CD4-positive, alpha-beta T cell treated with Interleukin-4 for 1 hour (primary cell): ENCODE data around the gene MYO9B.
A peak's percentile ranks its signal among the peaks of the same experiment; 100 is the strongest.

Experiments
- DNase-seq, 2 donors: peaks; one replicate each; pipeline ENCODE4 v3.0.0-alpha.2; 2020 to 2022

Gene MYO9B

DNA sequence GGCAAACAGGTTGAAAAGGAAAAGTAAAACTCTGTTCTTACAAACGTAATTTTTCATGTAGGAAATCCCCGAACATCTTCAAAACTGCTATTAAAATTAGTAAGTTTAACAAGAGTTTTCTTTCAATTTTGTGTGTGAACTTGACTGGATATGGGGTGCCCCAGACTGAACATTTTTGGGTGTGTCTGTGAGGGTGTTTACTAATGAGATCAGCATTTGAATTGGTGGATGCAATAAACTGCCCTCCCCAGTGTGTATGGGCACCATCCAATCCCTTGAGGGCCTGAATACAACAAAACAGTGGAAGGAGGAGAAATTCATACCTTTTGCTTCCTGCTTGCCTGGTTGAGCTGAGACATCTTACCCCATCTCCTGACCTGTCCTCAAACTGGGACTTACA, 12.1 kb upstream of the MYO9B start:
- DNase-seq = no peak

DNA sequence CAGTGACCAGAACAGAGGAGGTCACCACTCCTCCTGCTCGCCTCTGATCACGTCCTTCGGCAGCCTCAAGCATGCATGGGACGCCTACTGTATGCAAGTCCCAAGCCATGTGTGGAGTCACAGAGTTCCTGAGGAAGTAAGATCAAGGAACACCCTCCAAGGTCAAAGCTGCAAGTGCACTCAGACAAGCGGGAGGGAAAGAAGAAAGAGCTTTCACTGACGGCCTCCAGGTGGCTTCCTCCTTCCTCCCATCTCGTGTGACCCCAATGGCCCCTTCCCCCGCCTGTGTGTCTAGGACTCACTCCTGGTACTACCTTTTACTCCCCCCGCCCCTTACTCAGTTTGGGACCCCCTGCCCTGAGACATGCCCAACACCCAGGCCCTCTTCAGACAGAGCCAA, 6.4 kb upstream of the MYO9B start:
- DNase-seq = no peak

- DNase-seq = no peak
Measured at GRCh38 chr19:17070421-17070820, 5.2 kb upstream of the MYO9B start.

DNA sequence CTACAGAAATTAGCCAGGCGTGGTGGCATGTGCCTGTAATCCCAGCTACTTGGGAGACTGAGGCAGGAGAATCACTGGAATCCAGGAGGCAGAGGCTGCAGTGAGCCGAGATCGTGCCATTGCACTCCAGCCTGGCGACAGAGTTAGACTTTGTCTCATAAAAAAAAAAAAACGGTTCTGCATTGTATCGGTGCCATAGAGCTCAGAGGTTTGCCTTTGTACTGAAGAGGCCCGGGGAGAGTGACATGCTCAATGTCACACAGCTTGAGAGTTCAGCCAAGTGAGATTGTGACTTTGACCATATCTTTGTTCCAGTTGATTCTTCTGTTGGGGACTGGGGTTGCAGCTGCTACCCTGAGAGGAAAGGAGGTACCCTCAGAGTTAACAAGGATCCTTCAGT, 4.7 kb upstream of the MYO9B start:
- DNase-seq = no peak

DNA sequence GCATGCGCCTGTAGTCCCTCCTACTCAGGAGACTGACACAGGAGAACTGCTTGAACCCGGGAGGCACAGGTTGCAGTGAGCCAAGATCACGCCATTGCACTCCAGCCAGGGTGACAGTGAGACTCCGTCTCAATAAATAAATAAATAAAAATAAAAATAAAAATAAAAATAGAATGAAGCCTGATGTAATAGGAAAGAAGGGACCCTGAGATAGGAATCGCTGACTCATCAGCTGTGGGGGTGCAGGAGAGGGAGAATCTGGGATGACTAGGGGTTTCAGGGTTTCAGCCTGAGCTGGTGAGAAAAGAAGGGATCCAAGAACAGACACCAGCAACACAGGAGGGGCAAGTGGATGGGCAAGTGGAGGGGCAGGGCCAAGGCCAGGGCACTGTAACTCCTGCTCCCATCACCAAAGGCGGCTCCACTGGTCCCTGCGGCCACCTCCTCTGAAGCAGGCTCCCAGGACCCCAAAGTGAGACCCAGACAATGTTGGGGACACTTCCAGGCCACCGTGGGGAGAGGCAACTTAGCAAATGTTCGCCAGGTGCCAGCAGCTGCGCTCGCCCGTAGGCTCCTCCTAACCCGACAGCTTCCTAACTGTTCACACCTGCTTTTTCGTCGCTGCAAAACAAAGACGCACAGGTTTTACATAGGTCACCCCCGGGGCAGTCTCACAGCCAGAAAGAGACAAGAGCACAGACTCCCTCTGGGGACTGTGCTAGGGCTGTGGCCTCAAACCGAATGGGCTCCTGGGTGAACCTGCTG, 1.5 kb upstream of the MYO9B start:
- peak; percentile 11 to 25 for DNase-seq

DNA sequence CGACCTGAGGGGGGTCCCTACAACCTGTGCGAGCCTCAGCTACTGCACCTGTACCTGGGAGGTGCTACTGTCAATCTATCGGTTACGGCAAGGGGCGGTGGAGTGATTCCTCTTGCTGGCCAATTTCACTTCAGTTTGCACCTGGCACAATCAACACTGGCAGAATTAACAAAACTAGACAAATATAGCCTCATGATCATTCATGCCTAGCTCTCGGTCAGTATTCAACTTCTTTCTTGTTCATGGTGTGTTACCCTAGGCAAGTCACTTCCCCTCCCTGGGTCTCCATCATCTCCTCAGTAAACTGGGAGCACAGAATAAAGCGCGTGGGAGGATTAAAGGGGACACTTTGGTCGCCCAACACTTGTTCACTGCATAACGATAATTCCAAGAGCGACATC, 943 bp upstream of the MYO9B start:
- DNase-seq = no peak

GRCh38 chr19:17075864-17076542, 426 bp downstream of the MYO9B start:
- peak; percentile 47 to 70 for DNase-seq

DNA sequence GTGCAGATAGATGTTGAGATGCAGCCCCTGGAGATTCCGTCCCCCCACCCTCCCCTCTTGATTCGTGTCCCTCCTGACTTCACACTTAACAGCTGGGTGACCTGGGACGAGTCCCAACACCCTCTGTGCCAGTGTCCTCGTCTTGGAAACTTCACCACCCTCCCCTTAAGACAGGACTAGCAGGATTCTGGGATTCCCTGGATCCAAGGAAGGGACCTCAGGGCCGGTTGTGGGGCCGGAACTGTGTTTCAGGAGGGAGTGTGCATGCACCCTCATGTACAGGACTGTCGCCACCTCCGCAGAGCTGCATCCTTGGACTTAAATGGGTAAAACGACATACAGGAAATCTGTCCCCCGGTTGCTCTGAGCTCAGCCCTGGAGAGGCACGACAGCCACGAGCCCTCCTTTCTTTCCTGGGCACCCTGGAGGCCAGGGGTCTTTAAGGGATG, 990 bp downstream of the MYO9B start:
- DNase-seq = peak in 1 of 2 donors; percentile 16

DNA sequence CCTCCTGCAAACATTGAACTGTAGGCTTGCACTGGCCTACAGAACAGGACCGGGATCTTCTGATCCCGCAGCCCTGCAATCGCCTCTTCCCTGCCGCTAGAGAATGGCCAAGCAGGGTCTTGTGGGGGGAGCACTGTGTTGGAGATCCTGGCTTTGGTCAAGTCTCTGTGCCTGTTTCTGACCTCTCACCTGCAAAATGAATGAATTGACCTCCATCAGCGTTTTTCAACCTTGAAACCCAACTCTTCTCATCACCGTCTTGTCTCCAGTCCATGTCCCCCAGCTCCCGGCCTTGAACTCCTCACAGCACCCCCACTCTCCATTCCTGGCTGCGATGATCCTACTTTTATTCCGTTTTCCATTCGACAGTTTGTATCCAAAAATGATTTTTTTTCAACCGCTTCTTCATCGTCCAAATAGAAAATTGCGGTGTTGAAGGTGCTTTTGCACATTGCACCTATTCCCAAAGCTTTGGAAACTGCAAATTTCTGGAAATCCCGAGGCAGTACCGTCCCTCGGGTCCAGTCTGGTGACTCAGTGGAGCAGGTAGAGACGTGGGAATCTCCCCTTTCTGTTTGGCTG, 2.0 kb downstream of the MYO9B start:
- DNase-seq = no peak

- DNase-seq = no peak
Measured at GRCh38 chr19:17078036-17078919, 2.7 kb downstream of the MYO9B start.

- DNase-seq = no peak
Measured at GRCh38 chr19:17078920-17079709, 3.5 kb downstream of the MYO9B start.

GRCh38 chr19:17079710-17080439, 4.3 kb downstream of the MYO9B start:
- peak; percentile 69 for DNase-seq

DNA sequence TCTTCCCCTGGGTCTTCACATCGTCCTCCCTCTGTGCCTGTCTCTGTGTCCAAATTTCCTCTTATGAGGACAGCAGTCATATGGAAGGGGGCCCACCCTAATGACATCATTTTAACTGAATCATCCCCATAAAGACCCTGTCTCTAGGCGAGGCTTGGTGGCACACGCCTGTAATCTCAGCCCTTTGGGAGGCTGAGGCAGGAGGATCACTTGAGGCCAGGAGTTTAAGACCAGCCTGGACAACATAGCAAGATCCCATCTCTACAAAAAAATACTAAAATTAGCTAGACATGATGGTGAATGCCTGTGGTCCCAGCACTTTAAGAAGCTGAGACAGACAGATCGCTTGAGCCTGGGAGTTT, 4.8 kb downstream of the MYO9B start:
- no peak for DNase-seq

- no peak for DNase-seq
Measured at GRCh38 chr19:17081672-17082630, 6.4 kb downstream of the MYO9B start.

GRCh38 chr19:17086120-17086519, 10.5 kb downstream of the MYO9B start:
- no peak for DNase-seq

DNA sequence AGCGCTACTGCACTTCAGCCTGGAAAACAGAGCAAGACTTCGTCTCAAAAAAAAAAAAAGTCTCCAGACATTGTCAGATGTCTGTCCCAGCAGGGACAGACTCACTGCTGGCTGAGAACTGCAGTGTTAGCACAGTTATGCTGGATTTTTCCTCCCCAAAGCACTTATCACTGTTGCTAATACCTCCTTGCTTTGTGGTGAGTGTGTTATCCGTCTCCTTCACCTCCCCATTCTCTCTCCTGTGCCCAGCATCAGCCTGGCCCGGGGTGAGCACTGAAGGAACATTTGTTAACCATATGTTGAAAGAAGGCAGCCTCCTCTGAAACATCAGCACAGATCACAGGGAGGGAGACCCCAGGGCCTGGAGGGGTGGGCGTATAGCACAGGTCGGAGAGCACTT, 11.3 kb downstream of the MYO9B start:
- no peak for DNase-seq

GRCh38 chr19:17088552-17088951, 13.0 kb downstream of the MYO9B start:
- no peak for DNase-seq

DNA sequence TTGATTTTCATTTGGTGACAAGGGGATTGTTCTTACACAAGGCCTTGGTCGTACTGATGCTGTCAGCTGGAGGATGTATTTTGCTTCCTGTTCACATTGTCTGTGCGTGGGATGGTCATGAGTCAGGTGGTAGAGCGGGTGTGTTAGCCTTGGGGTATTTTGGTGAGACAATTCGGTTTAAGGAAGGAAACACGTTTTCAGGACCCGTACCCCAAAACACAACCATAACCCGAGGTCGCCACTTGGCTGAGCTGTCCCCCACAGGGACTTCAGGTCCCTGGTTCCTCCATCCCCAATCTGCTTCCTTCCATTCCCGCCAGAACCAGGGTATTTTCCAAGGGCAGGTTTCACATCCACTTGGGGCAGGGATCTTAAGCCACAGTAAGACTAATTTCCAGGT, 15.0 kb downstream of the MYO9B start:
- peak in 1 of 2 donors; percentile 75 for DNase-seq

- peak in 1 of 2 donors; percentile 57 for DNase-seq
Measured at GRCh38 chr19:17091758-17092333, 16.3 kb downstream of the MYO9B start.

GRCh38 chr19:17092696-17093095, 17.1 kb downstream of the MYO9B start:
- DNase-seq = no peak
